Measurements from ENCODE around the gene TRMT11. TPM values are rescaled to one million over a fixed set of nuclear protein-coding genes. Genes with fewer than 3 reads are reported as not detected.

The TRMT11 gene
- total and polyA plus RNA-seq, 7 donors: 11.0 to 27.8 (median 20.3) TPM

GRCh38 chr6:126041516-126041915, 55.2 kb downstream of the TRMT11 start:
- intact Hi-C loops (cut with DNase I): no loop called here
- DNase-seq: no peak
- no peaks in the 10 kb centered on the region for H3K27me3 ChIP-seq
- no peak for TF ChIP-seq EP300 (IDR thresholded peaks at IDR 0.05)
- no peak for TF ChIP-seq CTCF (IDR thresholded peaks at IDR 0.05)
- no peak for TF ChIP-seq POLR2A (IDR thresholded peaks at IDR 0.05)
- no peak for TF ChIP-seq POLR2AphosphoS5 (IDR thresholded peaks at IDR 0.05)
- H3K9me3 ChIP-seq: no peaks in the 10 kb centered on the region
- peaks cover 0 to 27% (median 0%) of the 10 kb centered on the region in 4 donors for H3K36me3 ChIP-seq
- H3K4me3 ChIP-seq: no peak overlapping the region
- peaks cover 0 to 16% (median 0%) of the 10 kb centered on the region in 4 donors for H3K4me1 ChIP-seq
- H3K27ac ChIP-seq: peak overlapping the region in 1 of 4 donors; percentile 26

- H3K27me3 ChIP-seq: no peaks in the 10 kb centered on the region
- WGBS, 2 donors: 90% methylated on average over 1 of the region's 1 CpG
- no peaks in the 10 kb centered on the region for H3K9me3 ChIP-seq
- peak overlapping the region in 1 of 4 donors; percentile 26 for H3K27ac ChIP-seq
- intact Hi-C loops (cut with DNase I): no loop called here
- H3K4me3 ChIP-seq: no peak overlapping the region
- TF ChIP-seq POLR2AphosphoS5 (IDR thresholded peaks at IDR 0.05) (no peak), EP300 (IDR thresholded peaks at IDR 0.05) (no peak), POLR2A (IDR thresholded peaks at IDR 0.05) (no peak), CTCF (IDR thresholded peaks at IDR 0.05) (no peak)
- peaks cover 0 to 16% (median 0%) of the 10 kb centered on the region in 4 donors for H3K4me1 ChIP-seq
- DNase-seq: no peak
- H3K36me3 ChIP-seq: peaks cover 0 to 30% (median 0%) of the 10 kb centered on the region in 4 donors
Observed at GRCh38 chr6:126042001-126042419, 55.7 kb downstream of the TRMT11 start.

- Histone ChIP-seq H3K4me1 (no peaks in the 10 kb centered on the region), H3K27me3 (no peaks in the 10 kb centered on the region), H3K36me3 (peaks cover 0 to 18% (median 5%) of the 10 kb centered on the region in 4 donors), H3K27ac (no peak overlapping the region), H3K4me3 (no peak overlapping the region), H3K9me3 (no peaks in the 10 kb centered on the region)
- TF ChIP-seq CTCF (IDR thresholded peaks at IDR 0.05) (no peak), EP300 (IDR thresholded peaks at IDR 0.05) (no peak), POLR2A (IDR thresholded peaks at IDR 0.05) (no peak), POLR2AphosphoS5 (IDR thresholded peaks at IDR 0.05) (no peak)
- intact Hi-C loops (cut with DNase I): no loop called here
- WGBS, 2 donors: 96 to 99% methylated on average over 7 of the region's 7 CpGs
- no peak for DNase-seq
Observed at GRCh38 chr6:126047648-126048047, 61.3 kb downstream of the TRMT11 start.

- WGBS, 2 donors: 95% methylated on average over 4 of the region's 4 CpGs
- peaks cover 0 to 18% (median 5%) of the 10 kb centered on the region in 4 donors for H3K36me3 ChIP-seq
Observed at GRCh38 chr6:126048635-126049034, 62.3 kb downstream of the TRMT11 start.

More at GRCh38 chr6:126048635-126049034, 62.3 kb downstream of the TRMT11 start:
- Histone ChIP-seq H3K27ac (no peak overlapping the region), H3K4me1 (peaks cover 0 to 3% (median under 1%) of the 10 kb centered on the region in 4 donors), H3K27me3 (no peaks in the 10 kb centered on the region), H3K9me3 (no peaks in the 10 kb centered on the region), H3K4me3 (no peak overlapping the region)
- TF ChIP-seq EP300 (IDR thresholded peaks at IDR 0.05) (no peak), CTCF (IDR thresholded peaks at IDR 0.05) (no peak), POLR2A (IDR thresholded peaks at IDR 0.05) (no peak), POLR2AphosphoS5 (IDR thresholded peaks at IDR 0.05) (no peak)
- intact Hi-C loops (cut with DNase I): no loop called here
- DNase-seq: no peak

All from sigmoid colon (tissue), 7 donors.